Hematopoietic multipotent progenitor cell treated with erythropoietin and hydrocortisone succinate and interleukin-3 and kit ligand, for 15 days (in vitro differentiated cells): ENCODE results near the gene POLR2J2.
"Not testable (repeated sequence)": the region's sequence is repeated elsewhere in the genome, so short reads cannot be mapped to it uniquely, and the experiment has no call there.

Experiments used
- DNase-seq: peaks from one replicate; pipeline ENCODE4 v3.0.0-alpha.2; 2015; ENCODE audit warnings: low spot score

POLR2J2 gene

GRCh38 chr7:102671166-102671955 is at the start of gene POLR2J2:
POLR2J2 (minus strand) TSS chr7:102671663; CDS start chr7:102671601, 62 bp downstream.
- DNase-seq, result not testable (repeated sequence)

GRCh38 chr7:102718491-102718890 is 47.0 kb upstream of the POLR2J2 start:
- DNase-seq, result not testable (repeated sequence)

DNA sequence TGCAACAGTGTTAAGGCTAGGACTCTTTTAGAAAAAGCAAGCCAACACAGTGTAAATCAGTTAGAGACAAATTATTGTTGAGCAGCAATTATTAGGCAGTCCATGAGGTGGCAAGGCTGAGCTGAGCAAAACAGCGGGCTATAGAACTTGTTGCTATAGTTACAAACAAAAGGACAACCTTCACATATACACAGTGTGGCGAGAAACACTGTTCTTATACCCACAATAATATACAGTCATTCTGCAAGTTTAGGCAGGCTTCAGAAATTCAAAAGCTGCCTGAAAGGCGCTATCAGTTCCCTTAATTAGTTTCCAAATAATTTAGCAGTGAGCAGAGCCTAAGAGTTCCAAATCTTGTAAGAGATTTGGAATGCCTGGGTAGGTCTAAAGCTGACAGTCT is 44.3 kb upstream of the POLR2J2 start:
- DNase-seq, result not testable (repeated sequence)

GRCh38 chr7:102714774-102715522 is 43.5 kb upstream of the POLR2J2 start:
- not testable (repeated sequence) for DNase-seq

- not testable (repeated sequence) for DNase-seq
Observed at GRCh38 chr7:102713691-102714080, 42.2 kb upstream of the POLR2J2 start.

DNA sequence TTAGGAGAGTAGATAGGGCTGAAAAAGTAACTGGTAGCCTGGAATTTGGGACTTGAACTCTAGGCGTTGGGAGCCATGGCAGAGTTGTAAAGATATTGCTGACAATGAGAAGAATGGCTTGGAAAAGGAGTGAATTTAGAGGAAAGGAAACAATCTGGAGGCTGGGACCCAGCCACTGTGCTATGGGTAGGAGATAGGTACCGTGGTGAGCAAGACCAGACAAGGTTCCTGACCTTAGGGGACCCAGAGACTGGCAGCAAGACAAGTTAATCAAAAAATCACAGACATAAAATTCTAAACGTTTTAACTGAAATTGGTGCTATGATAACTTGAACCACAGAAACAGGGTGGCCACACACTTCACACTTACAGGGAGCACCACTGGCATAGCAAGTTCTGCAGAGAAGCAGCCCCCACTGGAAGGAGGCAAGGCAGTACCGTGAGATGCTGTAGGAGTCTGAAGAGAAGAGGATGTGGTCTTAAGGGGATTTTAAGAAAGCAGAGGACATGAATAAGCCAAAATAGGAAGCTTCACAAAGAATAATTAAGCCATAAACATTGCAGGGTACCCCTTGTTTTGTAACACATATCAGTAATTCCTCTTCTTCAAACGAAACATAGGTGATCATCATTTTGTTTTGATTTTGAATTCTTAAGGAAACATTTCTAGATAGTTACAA is 41.7 kb upstream of the POLR2J2 start:
- DNase-seq, result not testable (repeated sequence)

DNA sequence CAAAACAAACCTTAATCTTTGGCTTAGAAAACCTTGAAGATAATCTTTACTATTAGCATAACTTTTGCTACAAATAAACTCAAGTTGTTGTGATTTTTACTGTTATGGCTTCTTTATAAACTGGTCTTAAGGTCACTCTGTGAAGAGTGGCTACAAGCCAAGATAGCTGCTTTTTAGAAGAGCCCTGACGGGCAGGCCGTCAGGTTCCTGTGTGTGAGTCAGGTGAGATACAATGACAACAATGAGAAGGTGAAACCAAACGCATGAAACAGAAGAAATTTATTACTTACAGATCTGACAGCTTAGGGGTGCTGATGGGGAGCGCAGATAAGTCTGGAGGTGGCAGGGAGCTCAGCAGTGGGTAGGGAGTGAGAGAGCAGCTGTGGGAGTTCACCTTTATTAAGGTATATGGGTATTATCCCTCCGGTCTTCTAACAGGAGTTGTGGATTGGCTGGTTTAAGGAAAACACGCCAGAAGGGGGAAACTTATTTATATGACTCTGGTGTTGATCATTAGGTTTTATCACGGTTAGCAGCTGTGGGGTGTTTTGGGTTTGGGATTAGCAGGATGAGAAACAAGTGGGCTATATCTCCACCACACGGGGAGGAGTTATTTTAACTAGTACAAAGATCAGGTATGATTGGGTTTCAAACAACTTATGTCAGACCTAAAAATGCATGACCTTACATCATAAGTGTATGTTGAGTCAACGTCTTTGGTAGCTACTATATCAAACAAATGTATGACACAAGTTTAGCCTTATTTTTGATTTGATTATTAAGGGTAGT is 27.7 kb upstream of the POLR2J2 start:
- not testable (repeated sequence) for DNase-seq

- DNase-seq, result not testable (repeated sequence)
Observed at GRCh38 chr7:102697642-102698512, 26.4 kb upstream of the POLR2J2 start.

- DNase-seq, result not testable (repeated sequence)
Observed at GRCh38 chr7:102696009-102696408, 24.5 kb upstream of the POLR2J2 start.

DNA sequence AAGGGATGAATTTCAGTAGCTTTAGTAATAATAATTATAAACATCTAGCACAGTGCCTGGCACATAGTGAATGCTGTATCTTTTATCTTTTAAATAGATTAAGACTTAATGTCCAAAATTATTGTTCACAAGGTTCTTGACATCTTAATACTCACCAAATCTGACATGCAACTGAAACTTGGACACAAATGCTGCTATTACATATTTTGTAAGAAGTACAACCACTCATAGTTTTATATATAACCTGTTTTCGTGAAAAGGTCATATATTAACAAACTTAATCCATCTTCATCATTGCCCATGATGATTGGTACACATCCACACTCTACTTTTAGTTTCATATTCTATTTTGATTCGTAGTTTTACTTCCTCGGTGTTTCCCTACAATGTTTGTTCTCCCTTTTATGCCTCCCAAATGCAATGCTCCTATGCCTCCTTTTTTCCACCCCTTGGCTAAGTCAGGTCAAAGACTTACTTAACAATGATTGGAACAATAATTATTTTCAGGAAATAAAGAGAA is 23.6 kb upstream of the POLR2J2 start:
- DNase-seq, result not testable (repeated sequence)

GRCh38 chr7:102694008-102694407 is 22.5 kb upstream of the POLR2J2 start:
- not testable (repeated sequence) for DNase-seq

DNA sequence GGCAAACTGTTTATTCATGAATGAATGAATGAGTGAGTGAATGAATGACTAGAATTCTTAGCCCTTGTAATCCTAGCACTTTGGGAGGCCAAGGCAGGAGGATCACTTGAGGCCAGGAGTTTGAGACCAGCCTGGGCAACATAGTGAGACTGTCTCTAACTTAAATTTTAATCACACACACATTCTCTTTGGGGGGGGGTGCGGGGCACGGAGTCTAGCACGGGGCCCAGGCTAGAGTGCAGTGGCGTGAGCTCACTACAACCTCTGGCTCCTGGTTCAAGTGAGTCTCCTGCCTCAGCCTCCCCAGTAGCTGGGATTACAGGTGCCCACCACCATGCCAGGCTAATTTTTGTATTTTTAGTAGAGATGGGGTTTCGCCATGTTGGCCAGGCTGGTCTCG is 19.1 kb upstream of the POLR2J2 start:
- not testable (repeated sequence) for DNase-seq

- not testable (repeated sequence) for DNase-seq
Observed at GRCh38 chr7:102689436-102690282, 18.2 kb upstream of the POLR2J2 start.

GRCh38 chr7:102688299-102689036 is 17.0 kb upstream of the POLR2J2 start:
- DNase-seq, result not testable (repeated sequence)

- not testable (repeated sequence) for DNase-seq
Observed at GRCh38 chr7:102682560-102682959, 11.1 kb upstream of the POLR2J2 start.

- DNase-seq, result not testable (repeated sequence)
Observed at GRCh38 chr7:102680780-102681179, 9.3 kb upstream of the POLR2J2 start.

GRCh38 chr7:102675545-102675944 is 4.1 kb upstream of the POLR2J2 start:
- not testable (repeated sequence) for DNase-seq

DNA sequence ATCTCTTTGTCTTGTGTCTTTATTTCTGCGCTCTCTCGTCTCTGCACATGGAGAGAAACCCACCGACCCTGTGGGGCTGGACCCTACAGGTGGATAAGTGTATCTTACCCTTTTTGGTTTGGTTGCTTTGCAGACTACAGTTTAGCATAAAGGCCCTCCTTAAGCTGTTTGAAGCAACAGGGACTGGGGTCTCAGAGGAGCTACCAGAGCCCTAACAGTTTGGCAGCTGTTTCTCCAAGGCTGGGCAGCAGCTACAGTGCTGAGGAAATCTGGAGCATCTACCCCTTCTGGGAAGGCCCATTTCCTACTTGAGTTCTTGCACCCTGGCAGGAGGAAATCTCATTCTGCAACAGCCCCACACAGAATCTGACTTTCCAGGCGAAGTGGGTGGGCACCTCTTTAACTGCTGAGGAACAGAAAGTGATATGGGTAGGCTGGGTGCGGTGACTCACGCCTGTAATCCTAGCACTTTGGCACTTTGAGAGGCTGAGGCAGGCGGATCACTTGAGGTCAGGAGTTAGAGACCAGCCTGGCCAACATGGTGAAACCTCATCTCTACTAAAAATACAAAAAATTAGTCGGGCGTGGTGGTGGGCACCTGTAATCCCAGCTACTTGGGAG is 2.1 kb upstream of the POLR2J2 start:
- DNase-seq, result not testable (repeated sequence)
